Measurements from ENCODE around the gene OAS2.
"Not testable (repeated sequence)": the region's sequence is repeated elsewhere in the genome, so short reads cannot be mapped to it uniquely, and the experiment has no call there.

Gene OAS2

DNA sequence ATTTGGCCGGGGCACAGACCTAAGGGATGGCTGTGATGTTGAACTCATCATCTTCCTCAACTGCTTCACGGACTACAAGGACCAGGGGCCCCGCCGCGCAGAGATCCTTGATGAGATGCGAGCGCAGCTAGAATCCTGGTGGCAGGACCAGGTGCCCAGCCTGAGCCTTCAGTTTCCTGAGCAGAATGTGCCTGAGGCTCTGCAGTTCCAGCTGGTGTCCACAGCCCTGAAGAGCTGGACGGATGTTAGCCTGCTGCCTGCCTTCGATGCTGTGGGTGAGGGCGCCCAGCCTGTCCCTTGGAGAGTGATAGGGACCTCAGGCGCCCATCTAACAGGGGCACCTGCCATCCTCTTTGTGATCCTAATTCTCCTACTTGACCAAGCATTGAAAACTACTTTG lies 27.6 kb upstream of the OAS2 start:
- Histone ChIP-seq H3K27me3 (ENCODE audit: control insufficient read depth, insufficient read depth, low read length, poor library complexity, severe bottlenecking) (no peaks in the 10 kb centered on the region), H3K4me1 (ENCODE audit: control insufficient read depth, insufficient read depth, low read length) (no peaks in the 10 kb centered on the region), H3K9me3 (ENCODE audit: control insufficient read depth, low read length) (no peaks in the 10 kb centered on the region), H3K4me3 (ENCODE audit: insufficient read depth, low read depth, low read length) (no peak overlapping the region), H3K27ac (ENCODE audit: insufficient read depth, low read depth, low read length, poor library complexity, severe bottlenecking) (no peak overlapping the region), H3K36me3 (ENCODE audit: control insufficient read depth, insufficient read depth, low read length) (no peaks in the 10 kb centered on the region)
- 89 to 93% methylated on average over 11 of the region's 11 CpGs for WGBS, 2 experiments

DNA sequence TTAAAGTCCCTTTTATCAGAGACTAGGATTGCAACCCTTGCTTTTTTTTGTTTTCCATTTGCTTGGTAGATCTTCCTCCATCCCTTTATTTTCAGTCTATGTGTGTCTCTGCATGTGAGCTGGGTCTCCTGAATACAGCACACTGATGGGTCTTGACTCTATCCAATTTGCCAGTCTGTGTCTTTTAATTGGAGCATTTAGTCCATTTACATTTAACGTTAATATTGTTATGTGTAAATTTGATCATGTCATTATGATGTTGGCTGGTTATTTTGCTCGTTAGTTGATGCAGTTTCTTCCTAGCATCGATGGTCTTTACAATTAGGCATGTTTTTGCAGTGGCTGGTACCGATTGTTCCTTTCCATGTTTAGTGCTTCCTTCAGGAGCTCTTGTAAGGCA lies 21.2 kb upstream of the OAS2 start:
- H3K27ac ChIP-seq (ENCODE audit: insufficient read depth, low read depth, low read length, poor library complexity, severe bottlenecking); H3K4me3 ChIP-seq (ENCODE audit: insufficient read depth, low read depth, low read length); H3K36me3 ChIP-seq (ENCODE audit: control insufficient read depth, insufficient read depth, low read length); H3K4me1 ChIP-seq (ENCODE audit: control insufficient read depth, insufficient read depth, low read length); H3K9me3 ChIP-seq (ENCODE audit: control insufficient read depth, low read length); H3K27me3 ChIP-seq (ENCODE audit: control insufficient read depth, insufficient read depth, low read length, poor library complexity, severe bottlenecking): not testable (repeated sequence)
- WGBS, 2 experiments, result 92% methylated on average over 4 of the region's 4 CpGs

DNA sequence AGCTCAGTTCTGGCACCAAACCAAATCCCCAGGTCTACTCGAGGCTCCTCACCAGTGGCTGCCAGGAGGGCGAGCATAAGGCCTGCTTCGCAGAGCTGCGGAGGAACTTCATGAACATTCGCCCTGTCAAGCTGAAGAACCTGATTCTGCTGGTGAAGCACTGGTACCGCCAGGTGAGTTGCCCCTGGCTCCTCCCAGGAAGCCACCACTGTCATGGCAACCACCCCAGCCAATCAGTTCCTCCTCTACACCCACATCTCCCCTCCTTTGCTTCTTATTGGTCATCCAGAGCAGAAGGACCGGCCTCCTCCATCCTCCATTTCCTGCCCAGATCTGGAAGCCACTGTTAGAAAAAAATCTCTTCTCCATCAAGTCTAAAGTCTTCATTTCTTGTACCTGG lies 17.2 kb upstream of the OAS2 start:
- H3K9me3 ChIP-seq (ENCODE audit: control insufficient read depth, low read length), result no peaks in the 10 kb centered on the region
- no peaks in the 10 kb centered on the region for H3K27me3 ChIP-seq (ENCODE audit: control insufficient read depth, insufficient read depth, low read length, poor library complexity, severe bottlenecking)
- no peak overlapping the region for H3K27ac ChIP-seq (ENCODE audit: insufficient read depth, low read depth, low read length, poor library complexity, severe bottlenecking)
- no peaks in the 10 kb centered on the region for H3K4me1 ChIP-seq (ENCODE audit: control insufficient read depth, insufficient read depth, low read length)
- no peaks in the 10 kb centered on the region for H3K36me3 ChIP-seq (ENCODE audit: control insufficient read depth, insufficient read depth, low read length)
- H3K4me3 ChIP-seq (ENCODE audit: insufficient read depth, low read depth, low read length), result no peak overlapping the region
- WGBS, 2 experiments, result 77 to 83% methylated on average over 7 of the region's 7 CpGs

DNA sequence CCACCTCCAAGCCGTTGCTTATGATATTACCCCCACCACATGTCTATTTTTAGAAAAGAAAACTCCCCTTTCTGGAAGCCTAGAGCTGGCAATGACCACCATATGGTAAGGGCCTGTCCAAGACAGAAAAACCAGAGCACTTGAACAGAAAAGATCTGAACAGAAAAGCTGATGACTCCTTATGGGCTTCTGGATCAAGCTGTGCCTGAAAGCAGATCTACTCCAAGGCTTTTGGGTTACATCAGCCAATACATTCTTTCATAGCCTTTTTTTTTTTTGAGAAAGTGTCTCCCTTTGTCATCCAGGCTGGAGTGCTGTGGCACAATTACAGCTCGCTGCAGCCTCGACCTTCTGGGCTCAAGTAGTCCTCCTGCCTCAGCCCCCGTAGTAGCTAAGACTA lies 16.8 kb upstream of the OAS2 start:
- WGBS, 2 experiments, result 89 to 93% methylated on average over 4 of the region's 4 CpGs
- no peaks in the 10 kb centered on the region for H3K27me3 ChIP-seq (ENCODE audit: control insufficient read depth, insufficient read depth, low read length, poor library complexity, severe bottlenecking)
- H3K27ac ChIP-seq (ENCODE audit: insufficient read depth, low read depth, low read length, poor library complexity, severe bottlenecking), result no peak overlapping the region
- no peak overlapping the region for H3K4me3 ChIP-seq (ENCODE audit: insufficient read depth, low read depth, low read length)
- no peaks in the 10 kb centered on the region for H3K4me1 ChIP-seq (ENCODE audit: control insufficient read depth, insufficient read depth, low read length)
- H3K9me3 ChIP-seq (ENCODE audit: control insufficient read depth, low read length), result no peaks in the 10 kb centered on the region
- H3K36me3 ChIP-seq (ENCODE audit: control insufficient read depth, insufficient read depth, low read length), result no peaks in the 10 kb centered on the region

DNA sequence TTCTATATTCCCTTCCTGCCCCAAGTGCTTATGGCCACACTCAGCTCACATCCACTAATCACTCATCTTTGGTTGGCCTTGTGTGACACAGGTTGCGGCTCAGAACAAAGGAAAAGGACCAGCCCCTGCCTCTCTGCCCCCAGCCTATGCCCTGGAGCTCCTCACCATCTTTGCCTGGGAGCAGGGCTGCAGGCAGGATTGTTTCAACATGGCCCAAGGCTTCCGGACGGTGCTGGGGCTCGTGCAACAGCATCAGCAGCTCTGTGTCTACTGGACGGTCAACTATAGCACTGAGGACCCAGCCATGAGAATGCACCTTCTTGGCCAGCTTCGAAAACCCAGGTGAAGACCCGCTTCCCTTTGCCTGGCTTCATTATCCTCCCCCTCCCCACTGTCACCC lies 15.8 kb upstream of the OAS2 start:
- no peaks in the 10 kb centered on the region for H3K4me1 ChIP-seq (ENCODE audit: control insufficient read depth, insufficient read depth, low read length)
- WGBS, 2 experiments, result 90 to 95% methylated on average over 7 of the region's 7 CpGs

DNA sequence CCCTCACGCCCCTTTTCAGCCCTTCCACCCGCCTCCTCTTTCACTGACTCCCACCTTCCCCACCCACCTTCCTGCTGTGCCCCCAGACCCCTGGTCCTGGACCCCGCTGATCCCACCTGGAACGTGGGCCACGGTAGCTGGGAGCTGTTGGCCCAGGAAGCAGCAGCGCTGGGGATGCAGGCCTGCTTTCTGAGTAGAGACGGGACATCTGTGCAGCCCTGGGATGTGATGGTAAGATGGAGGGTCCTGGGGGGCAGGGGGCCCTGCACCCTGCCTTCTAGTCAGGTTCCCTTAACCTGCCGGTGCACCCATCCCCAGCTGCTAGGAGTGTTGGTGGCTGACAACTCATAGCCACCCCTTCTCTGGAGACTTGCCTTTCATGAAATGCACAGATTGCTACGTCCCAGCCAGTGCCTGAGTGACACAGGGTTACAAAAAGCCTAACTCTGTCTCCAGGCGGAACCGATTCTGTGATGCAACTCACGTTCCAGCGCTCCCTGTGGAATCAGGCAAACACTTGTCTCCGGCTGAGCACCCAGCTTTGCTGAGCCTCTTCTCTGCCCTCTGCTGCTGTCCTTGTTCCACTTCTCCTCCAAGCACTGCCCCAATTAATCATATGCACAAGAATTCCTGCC lies 15.0 kb upstream of the OAS2 start:
- Histone ChIP-seq H3K27ac (ENCODE audit: insufficient read depth, low read depth, low read length, poor library complexity, severe bottlenecking) (no peak overlapping the region), H3K36me3 (ENCODE audit: control insufficient read depth, insufficient read depth, low read length) (no peaks in the 10 kb centered on the region), H3K27me3 (ENCODE audit: control insufficient read depth, insufficient read depth, low read length, poor library complexity, severe bottlenecking) (no peaks in the 10 kb centered on the region), H3K4me1 (ENCODE audit: control insufficient read depth, insufficient read depth, low read length) (no peaks in the 10 kb centered on the region), H3K9me3 (ENCODE audit: control insufficient read depth, low read length) (no peaks in the 10 kb centered on the region), H3K4me3 (ENCODE audit: insufficient read depth, low read depth, low read length) (no peak overlapping the region)
- 84 to 87% methylated on average over 14 of the region's 14 CpGs for WGBS, 2 experiments

More for the DNA sequence above, 15.8 kb upstream of the OAS2 start:
- Histone ChIP-seq H3K36me3 (ENCODE audit: control insufficient read depth, insufficient read depth, low read length) (no peaks in the 10 kb centered on the region), H3K9me3 (ENCODE audit: control insufficient read depth, low read length) (no peaks in the 10 kb centered on the region), H3K27me3 (ENCODE audit: control insufficient read depth, insufficient read depth, low read length, poor library complexity, severe bottlenecking) (no peaks in the 10 kb centered on the region), H3K27ac (ENCODE audit: insufficient read depth, low read depth, low read length, poor library complexity, severe bottlenecking) (no peak overlapping the region), H3K4me3 (ENCODE audit: insufficient read depth, low read depth, low read length) (no peak overlapping the region)

DNA sequence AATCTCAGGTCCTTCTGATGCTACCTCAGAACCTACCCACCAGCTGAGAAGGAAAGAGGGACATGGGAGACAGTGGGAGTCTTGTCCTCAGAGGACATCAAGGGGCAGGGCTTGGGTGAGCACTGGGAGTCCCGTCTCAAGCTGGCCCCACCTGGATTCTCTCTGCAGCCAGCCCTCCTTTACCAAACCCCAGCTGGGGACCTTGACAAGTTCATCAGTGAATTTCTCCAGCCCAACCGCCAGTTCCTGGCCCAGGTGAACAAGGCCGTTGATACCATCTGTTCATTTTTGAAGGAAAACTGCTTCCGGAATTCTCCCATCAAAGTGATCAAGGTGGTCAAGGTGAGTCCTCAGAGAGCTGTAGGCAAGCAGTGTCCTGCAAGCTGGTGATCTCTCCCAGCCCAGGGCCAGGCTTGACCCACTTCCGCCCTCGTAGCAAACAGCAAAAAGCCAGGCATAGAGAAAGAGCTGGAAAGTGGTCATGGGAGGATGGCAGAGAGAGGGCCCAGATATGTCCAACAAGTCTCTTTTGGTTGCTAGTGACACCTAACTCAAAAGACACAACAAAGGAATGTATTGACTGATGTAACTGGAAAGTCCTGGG lies 14.2 kb upstream of the OAS2 start:
- WGBS, 2 experiments, result 92 to 95% methylated on average over 6 of the region's 6 CpGs
- no peak overlapping the region for H3K27ac ChIP-seq (ENCODE audit: insufficient read depth, low read depth, low read length, poor library complexity, severe bottlenecking)
- H3K4me3 ChIP-seq (ENCODE audit: insufficient read depth, low read depth, low read length), result no peak overlapping the region
- H3K9me3 ChIP-seq (ENCODE audit: control insufficient read depth, low read length), result no peaks in the 10 kb centered on the region
- no peaks in the 10 kb centered on the region for H3K4me1 ChIP-seq (ENCODE audit: control insufficient read depth, insufficient read depth, low read length)
- H3K36me3 ChIP-seq (ENCODE audit: control insufficient read depth, insufficient read depth, low read length), result no peaks in the 10 kb centered on the region
- no peaks in the 10 kb centered on the region for H3K27me3 ChIP-seq (ENCODE audit: control insufficient read depth, insufficient read depth, low read length, poor library complexity, severe bottlenecking)

DNA sequence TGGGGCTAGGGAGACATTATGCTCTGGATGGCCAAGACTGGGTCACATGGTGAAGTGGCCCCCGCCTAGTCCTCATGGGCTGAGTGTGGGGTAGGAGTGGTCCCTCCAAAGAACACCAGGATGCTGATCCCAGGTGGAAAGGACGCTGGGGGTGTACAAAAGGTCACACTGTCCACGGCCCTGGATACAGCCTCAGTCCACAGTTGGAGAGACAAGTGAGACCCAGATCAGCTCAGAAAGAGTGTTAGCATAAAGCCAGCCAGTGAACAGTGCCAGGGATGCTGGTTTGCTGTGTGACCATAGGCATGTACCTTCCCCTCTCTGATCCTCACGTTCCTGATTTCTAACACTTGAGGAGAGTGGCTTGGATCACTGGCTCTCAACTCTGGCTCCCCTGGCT lies 13.4 kb upstream of the OAS2 start:
- 90% methylated on average over 4 of the region's 4 CpGs for WGBS, 2 experiments
- H3K4me1 ChIP-seq (ENCODE audit: control insufficient read depth, insufficient read depth, low read length), result no peaks in the 10 kb centered on the region
- no peak overlapping the region for H3K27ac ChIP-seq (ENCODE audit: insufficient read depth, low read depth, low read length, poor library complexity, severe bottlenecking)
- H3K36me3 ChIP-seq (ENCODE audit: control insufficient read depth, insufficient read depth, low read length), result no peaks in the 10 kb centered on the region
- no peaks in the 10 kb centered on the region for H3K27me3 ChIP-seq (ENCODE audit: control insufficient read depth, insufficient read depth, low read length, poor library complexity, severe bottlenecking)
- no peak overlapping the region for H3K4me3 ChIP-seq (ENCODE audit: insufficient read depth, low read depth, low read length)
- H3K9me3 ChIP-seq (ENCODE audit: control insufficient read depth, low read length), result no peaks in the 10 kb centered on the region

DNA sequence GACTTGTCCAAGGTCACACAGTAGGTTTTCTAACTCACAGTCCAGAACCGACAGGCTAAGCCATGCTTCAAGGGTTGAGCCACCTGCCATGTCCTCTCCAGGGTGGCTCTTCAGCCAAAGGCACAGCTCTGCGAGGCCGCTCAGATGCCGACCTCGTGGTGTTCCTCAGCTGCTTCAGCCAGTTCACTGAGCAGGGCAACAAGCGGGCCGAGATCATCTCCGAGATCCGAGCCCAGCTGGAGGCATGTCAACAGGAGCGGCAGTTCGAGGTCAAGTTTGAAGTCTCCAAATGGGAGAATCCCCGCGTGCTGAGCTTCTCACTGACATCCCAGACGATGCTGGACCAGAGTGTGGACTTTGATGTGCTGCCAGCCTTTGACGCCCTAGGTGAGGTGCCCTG lies 12.7 kb upstream of the OAS2 start:
- no peak overlapping the region for H3K27ac ChIP-seq (ENCODE audit: insufficient read depth, low read depth, low read length, poor library complexity, severe bottlenecking)
- WGBS, 2 experiments, result 90 to 92% methylated on average over 15 of the region's 15 CpGs

DNA sequence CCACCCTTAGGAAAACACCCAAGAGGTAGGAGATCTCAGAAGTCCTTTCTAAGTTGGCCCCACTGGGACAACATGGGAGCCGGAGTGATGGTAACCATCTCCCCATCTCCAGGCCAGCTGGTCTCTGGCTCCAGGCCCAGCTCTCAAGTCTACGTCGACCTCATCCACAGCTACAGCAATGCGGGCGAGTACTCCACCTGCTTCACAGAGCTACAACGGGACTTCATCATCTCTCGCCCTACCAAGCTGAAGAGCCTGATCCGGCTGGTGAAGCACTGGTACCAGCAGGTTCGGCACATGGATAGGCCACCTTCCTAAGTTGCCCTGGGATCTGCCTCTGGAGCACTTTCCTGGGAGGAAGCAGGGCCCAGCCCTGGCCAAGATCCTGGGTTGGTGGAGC lies 11.0 kb upstream of the OAS2 start:
- no peaks in the 10 kb centered on the region for H3K36me3 ChIP-seq (ENCODE audit: control insufficient read depth, insufficient read depth, low read length)
- H3K27ac ChIP-seq (ENCODE audit: insufficient read depth, low read depth, low read length, poor library complexity, severe bottlenecking), result no peak overlapping the region
- WGBS, 2 experiments, result 94 to 95% methylated on average over 9 of the region's 9 CpGs
- no peak overlapping the region for H3K4me3 ChIP-seq (ENCODE audit: insufficient read depth, low read depth, low read length)
- no peaks in the 10 kb centered on the region for H3K9me3 ChIP-seq (ENCODE audit: control insufficient read depth, low read length)
- H3K4me1 ChIP-seq (ENCODE audit: control insufficient read depth, insufficient read depth, low read length), result no peaks in the 10 kb centered on the region
- no peaks in the 10 kb centered on the region for H3K27me3 ChIP-seq (ENCODE audit: control insufficient read depth, insufficient read depth, low read length, poor library complexity, severe bottlenecking)

More for the DNA sequence above, 12.7 kb upstream of the OAS2 start:
- H3K4me1 ChIP-seq (ENCODE audit: control insufficient read depth, insufficient read depth, low read length), result no peaks in the 10 kb centered on the region
- H3K9me3 ChIP-seq (ENCODE audit: control insufficient read depth, low read length), result no peaks in the 10 kb centered on the region
- H3K36me3 ChIP-seq (ENCODE audit: control insufficient read depth, insufficient read depth, low read length), result no peaks in the 10 kb centered on the region
- no peaks in the 10 kb centered on the region for H3K27me3 ChIP-seq (ENCODE audit: control insufficient read depth, insufficient read depth, low read length, poor library complexity, severe bottlenecking)
- no peak overlapping the region for H3K4me3 ChIP-seq (ENCODE audit: insufficient read depth, low read depth, low read length)

Measured in ectodermal cell (in vitro differentiated cells).